ENCODE data around the gene CUL3. TPM values are rescaled to one million over a fixed set of nuclear protein-coding genes. Genes with fewer than 3 reads are reported as not detected.

The CUL3 gene
- total and polyA plus RNA-seq, 3 donors from 2014 or later: 184 to 442 (median 256) TPM

DNA sequence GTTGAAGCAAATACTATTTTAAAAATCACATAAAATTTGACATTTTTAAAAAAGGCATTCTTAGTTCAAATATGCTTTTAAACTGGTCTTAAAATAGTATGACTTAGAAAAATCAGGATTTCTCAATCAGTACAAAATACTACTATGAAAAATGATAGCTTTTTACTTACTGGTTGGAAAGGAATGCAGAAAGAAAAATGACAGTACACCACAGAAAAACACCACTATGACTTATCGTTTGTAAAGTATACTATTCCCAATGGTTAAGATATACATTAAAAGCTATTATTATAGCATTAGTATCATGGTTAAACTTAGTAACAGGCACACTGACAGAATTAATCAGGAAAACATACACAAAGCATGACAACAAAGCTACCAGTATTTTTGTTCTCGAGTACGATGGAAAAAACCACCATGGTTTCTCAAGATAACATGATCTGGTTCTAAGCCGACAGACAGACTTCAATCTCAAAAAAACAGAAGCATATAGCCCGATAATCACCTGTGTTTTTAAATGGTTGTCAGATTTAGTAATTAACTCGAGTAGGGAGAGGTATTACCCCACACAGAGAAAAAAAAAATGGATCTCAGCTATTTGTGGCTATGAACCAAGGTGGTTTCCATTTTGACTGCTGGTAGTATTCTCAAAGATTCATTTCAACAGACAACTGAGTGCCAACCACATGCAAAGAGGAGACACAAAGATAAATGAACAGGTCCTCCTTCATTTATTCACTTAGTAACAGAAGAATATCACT lies 39.1 kb downstream of the CUL3 start:
- Histone ChIP-seq H3K27ac (no peak overlapping the region), H3K4me1 (no peaks in the 10 kb centered on the region), H3K4me3 (no peak overlapping the region), H3K9me3 (no peaks in the 10 kb centered on the region), H3K27me3 (no peaks in the 10 kb centered on the region), H3K36me3 (ENCODE audit: low read depth, missing control alignments) (no peaks in the 10 kb centered on the region)
- 84 to 86% methylated on average over 6 of the region's 6 CpGs for WGBS, 2 donors
- intact Hi-C loops (cut with DNase I; ENCODE audit: low total_unique reads): no loop called here
- TF ChIP-seq, protein P1, sequence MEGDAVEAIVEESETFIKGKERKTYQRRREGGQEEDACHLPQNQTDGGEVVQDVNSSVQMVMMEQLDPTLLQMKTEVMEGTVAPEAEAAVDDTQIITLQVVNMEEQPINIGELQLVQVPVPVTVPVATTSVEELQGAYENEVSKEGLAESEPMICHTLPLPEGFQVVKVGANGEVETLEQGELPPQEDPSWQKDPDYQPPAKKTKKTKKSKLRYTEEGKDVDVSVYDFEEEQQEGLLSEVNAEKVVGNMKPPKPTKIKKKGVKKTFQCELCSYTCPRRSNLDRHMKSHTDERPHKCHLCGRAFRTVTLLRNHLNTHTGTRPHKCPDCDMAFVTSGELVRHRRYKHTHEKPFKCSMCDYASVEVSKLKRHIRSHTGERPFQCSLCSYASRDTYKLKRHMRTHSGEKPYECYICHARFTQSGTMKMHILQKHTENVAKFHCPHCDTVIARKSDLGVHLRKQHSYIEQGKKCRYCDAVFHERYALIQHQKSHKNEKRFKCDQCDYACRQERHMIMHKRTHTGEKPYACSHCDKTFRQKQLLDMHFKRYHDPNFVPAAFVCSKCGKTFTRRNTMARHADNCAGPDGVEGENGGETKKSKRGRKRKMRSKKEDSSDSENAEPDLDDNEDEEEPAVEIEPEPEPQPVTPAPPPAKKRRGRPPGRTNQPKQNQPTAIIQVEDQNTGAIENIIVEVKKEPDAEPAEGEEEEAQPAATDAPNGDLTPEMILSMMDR (IDR thresholded peaks at IDR 0.05): no peak
- TF ChIP-seq POLR2A (IDR thresholded peaks at IDR 0.05): no peak
- no peak for DNase-seq

DNA sequence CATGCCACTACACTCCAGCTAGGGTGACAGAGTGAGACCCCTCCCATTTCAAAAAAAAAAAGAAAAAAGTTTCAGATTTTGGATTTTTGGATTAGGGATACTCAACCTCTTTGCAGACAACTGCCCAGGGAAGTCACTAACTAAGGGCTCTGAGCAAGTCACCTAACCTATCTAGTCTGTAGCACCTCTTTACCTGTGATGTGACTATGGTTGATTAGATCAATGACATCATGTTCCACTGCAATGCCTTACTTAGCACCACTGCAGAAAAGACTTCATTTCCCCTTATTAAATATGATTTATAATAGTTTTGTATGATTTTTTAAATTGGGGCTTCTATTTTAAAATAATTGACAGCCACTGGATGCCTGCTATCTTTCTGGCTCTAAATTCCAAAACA lies 41.2 kb downstream of the CUL3 start:
- DNase-seq: no peak
- Histone ChIP-seq H3K27ac (no peak overlapping the region), H3K36me3 (ENCODE audit: low read depth, missing control alignments) (no peaks in the 10 kb centered on the region), H3K4me1 (no peaks in the 10 kb centered on the region), H3K9me3 (no peaks in the 10 kb centered on the region), H3K27me3 (no peaks in the 10 kb centered on the region), H3K4me3 (no peak overlapping the region)
- intact Hi-C loops (cut with DNase I; ENCODE audit: low total_unique reads): no loop called here
- TF ChIP-seq, protein P1 (IDR thresholded peaks at IDR 0.05): no peak
- TF ChIP-seq POLR2A (IDR thresholded peaks at IDR 0.05): no peak

DNA sequence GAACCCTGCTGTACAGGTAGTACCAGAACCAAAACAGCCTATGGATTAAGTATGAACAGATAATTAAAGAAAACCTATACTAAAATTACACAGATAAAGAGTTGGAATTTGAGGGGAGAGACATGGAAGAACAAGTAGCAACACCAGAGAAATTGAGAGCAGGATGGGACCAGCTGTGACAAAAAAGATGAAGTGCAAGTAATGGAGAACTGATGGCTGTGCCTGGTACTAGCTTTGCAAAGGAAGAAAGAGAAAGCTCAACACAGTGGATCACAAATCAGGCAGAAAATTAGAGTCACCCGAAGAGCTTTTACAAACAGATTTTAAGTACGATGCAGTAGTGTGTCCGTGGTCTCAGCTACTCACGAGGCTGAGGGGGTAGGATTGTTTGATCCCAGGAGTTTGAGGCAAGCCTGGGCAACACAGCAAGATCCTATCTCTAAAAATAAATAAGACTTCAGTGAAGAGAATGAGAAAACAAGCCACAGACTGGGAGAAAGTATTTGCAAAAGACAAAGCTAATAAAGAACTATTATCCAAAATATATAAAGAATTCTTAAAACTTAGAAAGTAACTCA lies 46.5 kb downstream of the CUL3 start:
- TF ChIP-seq POLR2A (IDR thresholded peaks at IDR 0.05): no peak
- TF ChIP-seq, protein P1 (IDR thresholded peaks at IDR 0.05): no peak
- intact Hi-C loops (cut with DNase I; ENCODE audit: low total_unique reads): no loop called here
- Histone ChIP-seq H3K9me3 (no peaks in the 10 kb centered on the region), H3K36me3 (ENCODE audit: low read depth, missing control alignments) (no peaks in the 10 kb centered on the region), H3K4me1 (no peaks in the 10 kb centered on the region), H3K27me3 (no peaks in the 10 kb centered on the region), H3K27ac (no peak overlapping the region), H3K4me3 (no peak overlapping the region)
- DNase-seq: no peak
- 80 to 91% methylated on average over 4 of the region's 4 CpGs for WGBS, 2 donors

DNA sequence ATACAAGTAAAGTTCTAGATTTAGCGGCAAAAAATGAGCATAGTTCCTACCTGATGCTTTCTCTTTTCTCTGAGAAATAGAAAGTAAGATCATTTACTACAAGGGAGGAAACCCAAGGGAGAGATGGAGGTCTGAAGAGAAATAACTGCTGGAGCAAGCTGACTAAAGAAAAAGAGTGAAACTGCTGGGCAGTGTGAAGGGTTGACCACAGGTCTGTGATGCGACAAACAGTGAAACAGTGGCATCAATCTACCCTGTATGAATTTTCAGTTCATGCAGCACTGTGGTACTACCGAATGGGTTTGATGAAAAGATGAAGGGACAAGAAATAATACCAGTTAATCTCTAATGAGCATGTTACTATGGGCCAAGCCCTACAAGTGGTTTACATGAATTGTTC lies 52.2 kb downstream of the CUL3 start:
- H3K27ac ChIP-seq: no peak overlapping the region
- no peaks in the 10 kb centered on the region for H3K27me3 ChIP-seq
- H3K9me3 ChIP-seq: no peaks in the 10 kb centered on the region
- TF ChIP-seq POLR2A (IDR thresholded peaks at IDR 0.05): no peak
- TF ChIP-seq, protein P1 (IDR thresholded peaks at IDR 0.05): no peak
- no peaks in the 10 kb centered on the region for H3K4me1 ChIP-seq
- intact Hi-C loops (cut with DNase I; ENCODE audit: low total_unique reads): no loop called here
- no peak for DNase-seq
- no peak overlapping the region for H3K4me3 ChIP-seq
- WGBS, 2 donors: 90 to 92% methylated on average over 3 of the region's 3 CpGs
- H3K36me3 ChIP-seq (ENCODE audit: low read depth, missing control alignments): no peaks in the 10 kb centered on the region

DNA sequence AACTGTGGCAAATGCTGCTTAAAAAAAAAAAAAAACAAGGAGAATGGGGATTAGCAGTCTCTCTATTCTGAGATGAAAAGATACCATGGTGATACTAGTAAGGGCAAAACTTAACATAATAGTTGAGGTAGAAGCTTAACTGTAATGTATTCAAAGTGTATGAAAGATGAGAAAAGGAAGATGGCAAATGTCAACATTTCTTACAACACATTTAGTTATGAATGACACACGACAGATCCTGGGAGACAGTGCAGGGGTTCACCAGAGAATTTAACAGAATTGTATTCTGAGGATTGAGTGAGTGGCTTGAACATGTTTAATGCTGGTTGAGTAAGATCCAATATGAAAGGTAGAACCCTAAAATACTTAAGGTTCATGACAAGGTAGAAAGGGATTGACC lies 52.7 kb downstream of the CUL3 start:
- 100% methylated on average over 1 of the region's 1 CpG for WGBS, 2 donors
- DNase-seq: no peak
- H3K4me3 ChIP-seq: no peak overlapping the region
- H3K4me1 ChIP-seq: no peaks in the 10 kb centered on the region
- no peaks in the 10 kb centered on the region for H3K9me3 ChIP-seq
- H3K27me3 ChIP-seq: no peaks in the 10 kb centered on the region
- no peaks in the 10 kb centered on the region for H3K36me3 ChIP-seq (ENCODE audit: low read depth, missing control alignments)
- TF ChIP-seq POLR2A (IDR thresholded peaks at IDR 0.05): no peak
- TF ChIP-seq, protein P1 (IDR thresholded peaks at IDR 0.05): no peak
- intact Hi-C loops (cut with DNase I; ENCODE audit: low total_unique reads): no loop called here
- no peak overlapping the region for H3K27ac ChIP-seq
